ENCODE measurements around the gene MAPKAPK3.

MAPKAPK3 gene

DNA sequence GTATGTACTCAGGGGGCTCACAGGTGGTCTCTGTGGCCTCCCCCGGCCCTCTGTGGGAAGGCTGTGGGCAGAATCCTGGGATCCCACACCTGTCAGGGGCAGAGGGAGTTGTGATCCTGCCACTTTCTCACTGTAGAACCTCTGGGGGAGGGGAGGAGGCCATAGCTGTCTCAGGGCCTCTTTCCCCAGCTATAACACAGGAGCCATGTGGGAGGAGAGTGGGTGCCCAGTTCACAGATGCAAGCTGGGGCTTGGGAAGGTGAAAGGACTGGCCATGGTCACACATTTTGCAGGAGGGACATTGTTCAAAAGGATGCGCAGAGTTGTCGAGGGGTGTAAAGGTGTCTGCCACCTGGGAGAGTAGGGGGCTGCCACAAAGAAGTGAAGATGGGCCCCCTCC is 11.7 kb downstream of the MAPKAPK3 start:
- DNase-seq = no peak

DNA sequence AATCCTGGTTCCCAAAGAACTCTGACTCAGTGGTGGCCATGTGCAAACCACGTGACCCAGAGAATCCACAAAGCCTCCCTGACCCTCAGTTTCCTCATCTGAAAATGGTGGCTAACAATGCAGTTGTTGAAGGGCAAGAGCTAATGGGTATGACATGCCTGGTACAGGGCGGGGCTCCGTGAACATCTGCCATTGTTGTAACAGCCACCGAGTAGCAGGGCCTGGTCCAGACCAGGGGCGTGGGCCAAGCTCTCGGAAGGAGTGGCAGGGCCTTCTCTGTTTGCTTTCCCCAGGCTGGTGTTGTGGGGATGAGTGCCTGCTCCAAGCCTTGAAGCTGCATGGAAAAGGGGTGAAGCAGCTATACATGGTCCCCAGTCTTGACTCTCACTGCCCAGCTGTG is 13.4 kb downstream of the MAPKAPK3 start:
- DNase-seq = no peak

DNA sequence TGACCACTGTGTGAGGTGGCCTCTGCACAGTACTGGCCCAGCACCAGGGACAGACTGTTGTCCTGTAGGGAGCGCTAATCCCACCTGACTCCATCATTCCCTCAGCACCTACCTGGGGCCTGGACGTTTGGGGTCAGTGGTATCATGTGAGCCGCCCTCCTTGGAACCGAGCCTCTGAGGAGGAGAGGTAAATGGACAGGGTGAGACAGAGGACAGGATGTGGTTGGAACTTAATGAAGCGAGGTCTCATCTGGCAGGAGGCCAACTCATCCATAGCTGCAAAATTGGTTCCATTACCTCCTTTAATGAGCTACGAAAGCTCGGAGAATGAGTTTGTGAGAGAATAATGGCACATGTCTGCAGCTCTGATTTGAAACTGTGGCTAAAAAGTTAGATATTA is 13.9 kb downstream of the MAPKAPK3 start:
- DNase-seq = no peak

DNA sequence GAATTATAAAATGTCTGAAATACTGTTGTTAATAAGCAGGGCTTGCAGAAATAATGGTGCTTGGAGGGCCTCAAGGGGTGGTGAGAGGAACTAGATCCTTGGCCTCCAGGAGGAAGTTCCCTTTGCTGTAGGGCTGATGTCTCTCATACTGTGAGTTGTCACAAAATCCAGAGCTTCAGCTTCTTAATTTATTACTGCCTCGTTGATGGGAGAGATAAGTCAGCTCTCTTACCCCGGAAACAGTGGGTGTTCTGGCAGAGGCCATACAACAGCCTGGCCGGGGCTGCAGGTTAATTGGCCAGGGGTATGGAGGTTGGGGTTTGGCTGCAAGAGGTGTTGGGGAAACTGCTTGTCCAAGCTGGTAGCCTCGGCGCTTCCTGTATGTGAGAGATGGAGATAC is 15.5 kb downstream of the MAPKAPK3 start:
- no peak for DNase-seq

DNA sequence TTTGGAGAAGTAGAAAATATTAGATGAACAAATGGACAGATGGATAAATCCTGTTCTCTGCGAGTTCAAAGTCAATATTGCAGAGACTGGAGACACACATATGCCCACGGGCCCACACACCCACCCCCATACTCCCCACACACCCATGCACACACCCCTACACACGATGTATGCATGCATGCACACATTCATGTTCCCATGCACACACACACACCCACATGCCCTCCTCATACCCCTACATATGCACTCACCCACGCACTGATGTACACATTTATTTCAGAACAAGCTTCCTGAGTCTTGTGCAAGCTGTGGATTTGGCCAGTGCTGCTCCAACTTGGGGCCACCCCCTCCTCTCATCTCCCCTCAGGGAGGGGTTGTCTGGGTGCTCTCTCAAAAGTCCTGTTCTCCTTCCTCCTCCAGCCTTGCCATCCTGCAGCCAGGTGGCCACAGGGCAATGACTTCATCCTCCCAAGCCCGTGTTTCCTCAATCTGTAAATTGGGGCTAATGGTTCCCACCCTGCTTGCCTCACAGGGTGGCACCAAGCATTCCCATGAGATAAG is 16.4 kb downstream of the MAPKAPK3 start:
- no peak for DNase-seq

DNA sequence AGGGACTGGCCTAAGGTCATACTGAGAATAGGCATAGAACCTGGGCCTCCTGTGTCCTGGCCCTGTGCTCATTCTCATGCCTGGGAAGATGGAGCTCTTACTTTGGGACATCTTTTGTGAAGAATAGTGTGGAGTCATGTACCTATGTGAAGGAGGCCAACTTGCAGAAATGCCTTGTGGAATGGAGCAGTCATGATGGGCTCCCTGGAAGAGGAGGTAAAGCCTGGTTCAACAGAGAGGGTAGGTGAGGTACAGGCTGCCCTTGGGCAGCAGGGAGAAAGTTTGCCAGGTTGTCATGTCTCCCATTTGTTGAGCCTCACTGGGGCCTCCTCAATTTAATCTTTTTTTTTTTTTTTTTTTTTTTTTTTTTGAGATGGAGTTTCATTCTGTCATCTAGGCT is 18.1 kb downstream of the MAPKAPK3 start:
- no peak for DNase-seq

DNA sequence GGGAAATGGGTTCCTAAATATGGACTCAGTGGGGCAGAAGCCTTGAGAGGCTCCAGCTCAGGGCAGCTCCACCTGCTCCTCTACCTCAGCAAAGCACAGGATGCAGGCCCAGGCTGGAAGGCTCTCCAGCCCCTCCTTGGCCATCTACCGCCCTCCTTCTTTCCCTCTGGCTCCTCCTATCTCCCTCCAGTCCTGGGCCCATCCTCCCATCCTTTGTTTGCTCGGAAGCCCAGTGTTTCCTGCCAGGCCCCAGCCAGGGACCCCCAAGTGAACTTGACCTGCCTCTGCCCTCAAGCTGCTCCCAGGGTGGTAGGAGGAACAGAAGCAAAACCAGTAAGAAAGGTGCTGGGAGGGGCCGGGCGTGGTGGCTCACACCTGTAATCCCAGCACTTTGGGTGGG is 20.1 kb downstream of the MAPKAPK3 start:
- DNase-seq = no peak

DNA sequence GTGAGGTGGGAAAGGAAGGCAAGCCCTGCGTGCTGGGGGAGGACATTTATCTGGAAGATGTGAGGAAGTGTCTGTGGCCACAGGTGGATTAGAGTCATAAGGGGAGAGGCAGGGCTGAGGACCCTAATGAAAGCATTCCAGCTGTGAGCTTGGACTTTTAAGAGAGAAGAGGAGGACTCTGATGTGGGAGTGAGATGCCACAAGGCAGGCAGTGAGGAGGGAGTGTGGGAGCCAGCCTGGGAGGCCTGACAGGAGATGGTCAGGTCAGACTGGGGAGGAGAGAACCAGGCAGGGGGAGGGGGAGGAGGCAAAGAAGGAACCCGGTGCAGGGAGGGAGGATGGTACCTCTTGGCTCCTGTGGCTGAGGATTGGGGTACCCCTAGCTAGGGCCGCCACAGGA is 21.0 kb downstream of the MAPKAPK3 start:
- DNase-seq = no peak

DNA sequence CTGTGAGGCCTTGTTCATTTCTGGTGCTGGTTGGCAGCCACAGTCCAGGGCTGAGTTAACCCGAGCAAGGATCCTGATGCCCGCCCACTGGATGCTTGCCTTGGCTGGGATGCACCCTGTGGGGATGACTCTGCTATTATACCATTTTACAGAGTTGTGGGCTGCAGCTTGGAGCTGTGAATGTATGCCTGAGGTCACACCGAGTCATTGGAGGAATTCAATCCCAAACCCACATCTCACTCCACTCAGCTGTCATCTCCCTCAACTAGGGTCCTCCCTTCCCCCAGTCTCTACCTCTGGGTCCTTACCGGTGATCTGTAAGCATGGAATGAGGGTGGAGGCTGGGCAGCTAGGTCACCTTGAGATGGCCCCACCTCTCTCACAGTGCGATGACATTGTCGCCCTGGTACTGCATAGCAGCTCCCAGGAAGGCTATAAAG is 22.1 kb downstream of the MAPKAPK3 start:
- no peak for DNase-seq

DNA sequence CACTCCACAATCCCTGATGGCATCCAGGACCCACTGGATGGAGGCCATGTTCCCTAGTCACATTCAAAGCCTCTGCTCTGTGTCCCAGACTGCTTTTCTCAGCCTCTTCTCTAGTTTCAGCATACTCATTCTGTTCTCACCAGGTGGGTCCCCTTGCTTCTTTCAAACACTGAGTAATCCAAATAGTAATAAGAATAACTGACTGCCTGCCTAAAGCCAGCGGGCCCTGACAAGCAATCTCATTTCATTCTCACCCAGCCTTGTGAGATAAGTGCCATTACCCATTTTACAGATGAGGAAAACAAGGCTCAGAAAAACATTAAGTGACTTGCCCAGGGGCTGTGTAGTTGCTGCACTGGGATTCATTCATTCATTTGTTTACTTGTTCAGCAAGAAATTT is 25.4 kb downstream of the MAPKAPK3 start:
- DNase-seq = no peak

DNA sequence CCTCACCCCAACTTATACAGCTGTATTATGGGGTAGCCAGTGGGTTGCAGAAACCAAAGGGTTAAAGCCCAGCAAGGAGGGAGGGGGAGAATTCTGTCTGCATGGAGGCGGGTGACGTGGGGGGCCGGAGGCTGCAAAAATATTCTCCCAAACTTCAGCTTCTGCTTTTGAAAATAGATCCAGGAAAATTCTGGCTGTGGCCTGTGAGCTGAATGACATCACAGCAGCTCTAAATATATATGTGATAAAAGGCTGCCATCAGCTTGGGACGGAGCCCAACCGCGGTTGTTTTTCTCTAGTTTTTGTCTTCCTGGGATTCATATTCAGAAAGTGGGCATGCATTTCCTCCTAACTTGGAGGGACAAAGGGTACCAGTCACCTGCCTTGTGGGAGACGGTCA is 27.6 kb downstream of the MAPKAPK3 start:
- DNase-seq = no peak

DNA sequence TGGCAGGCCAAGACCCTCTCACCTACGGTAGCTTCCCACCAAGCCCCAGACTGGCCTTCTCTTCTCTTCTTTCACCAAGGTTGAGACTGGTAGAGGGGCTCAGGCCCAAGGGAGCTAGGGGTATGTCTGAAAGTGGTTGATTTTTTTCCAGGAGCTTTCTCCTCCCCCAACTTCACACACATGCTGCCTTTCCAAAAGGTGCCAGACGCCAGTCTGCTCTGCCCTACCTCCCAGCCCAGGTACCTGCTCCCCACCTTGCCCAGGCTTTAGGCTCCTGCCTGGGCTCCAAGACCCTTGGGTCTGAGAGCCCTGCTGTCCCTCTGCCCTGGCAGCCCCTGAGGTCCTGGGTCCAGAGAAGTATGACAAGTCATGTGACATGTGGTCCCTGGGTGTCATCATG is 28.4 kb downstream of the MAPKAPK3 start:
- DNase-seq = no peak

DNA sequence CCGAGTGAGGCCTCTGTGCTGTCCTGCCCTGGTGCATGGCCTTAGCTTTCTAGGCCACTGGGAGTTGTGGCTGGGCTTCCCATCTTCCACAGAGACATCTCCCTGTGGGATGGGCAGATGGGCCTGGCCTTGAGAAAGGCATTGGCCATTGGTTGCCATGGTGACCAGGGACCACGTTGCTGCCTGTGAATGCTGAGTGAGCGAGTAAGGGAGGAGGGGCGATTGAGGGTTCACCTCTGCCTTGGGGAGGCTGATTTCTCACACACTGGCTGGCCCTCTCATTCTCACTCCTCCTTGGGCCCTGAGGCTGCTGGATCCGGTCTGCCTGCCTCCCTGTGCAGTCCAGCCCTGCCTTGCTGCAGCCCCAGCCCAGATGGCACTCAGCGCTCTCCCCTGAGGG is 31.4 kb downstream of the MAPKAPK3 start:
- no peak for DNase-seq

DNA sequence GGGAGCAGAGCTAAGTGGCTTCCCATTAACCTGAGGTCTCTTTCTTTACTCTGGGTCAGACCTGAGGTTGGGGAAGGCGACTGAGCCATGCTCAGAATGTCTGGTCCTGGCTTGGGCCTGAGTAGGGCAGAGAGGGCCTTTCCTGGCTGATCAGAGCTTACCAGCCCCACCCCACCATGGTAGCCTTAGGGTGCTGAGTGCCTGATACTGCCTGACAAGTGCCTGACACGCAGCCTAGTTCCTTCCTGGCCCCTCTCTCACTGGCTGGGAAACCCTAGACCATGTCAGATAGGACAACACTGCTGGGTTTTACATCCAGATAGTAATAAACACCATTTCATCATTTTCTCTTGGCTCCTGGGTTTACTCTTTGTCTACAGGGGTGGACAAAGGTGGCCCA is 32.0 kb downstream of the MAPKAPK3 start:
- no peak for DNase-seq

DNA sequence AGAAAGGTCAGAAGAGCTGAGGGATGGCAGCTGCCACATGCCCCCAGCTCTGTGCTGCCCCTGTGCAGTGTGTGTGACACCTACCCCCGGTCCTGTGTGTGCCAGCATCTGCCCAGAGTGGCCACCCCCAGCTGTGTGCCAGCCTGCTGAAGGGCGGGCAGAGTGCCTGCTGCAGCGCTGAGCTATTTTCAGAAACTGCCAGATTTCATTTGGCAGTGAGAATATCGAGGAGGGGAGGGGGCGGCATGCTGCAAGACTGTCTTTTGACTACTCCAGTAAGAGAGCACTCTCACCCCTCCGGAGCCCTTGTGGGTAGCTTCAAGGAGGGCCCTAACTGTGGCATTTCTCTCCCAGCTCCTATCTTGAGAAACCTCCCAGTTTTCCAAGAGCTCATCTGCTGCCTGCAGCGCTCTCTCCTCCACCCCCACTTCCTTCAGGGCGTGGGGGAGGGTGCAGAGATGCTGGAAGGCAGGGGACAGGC is 32.5 kb downstream of the MAPKAPK3 start:
- no peak for DNase-seq

DNA sequence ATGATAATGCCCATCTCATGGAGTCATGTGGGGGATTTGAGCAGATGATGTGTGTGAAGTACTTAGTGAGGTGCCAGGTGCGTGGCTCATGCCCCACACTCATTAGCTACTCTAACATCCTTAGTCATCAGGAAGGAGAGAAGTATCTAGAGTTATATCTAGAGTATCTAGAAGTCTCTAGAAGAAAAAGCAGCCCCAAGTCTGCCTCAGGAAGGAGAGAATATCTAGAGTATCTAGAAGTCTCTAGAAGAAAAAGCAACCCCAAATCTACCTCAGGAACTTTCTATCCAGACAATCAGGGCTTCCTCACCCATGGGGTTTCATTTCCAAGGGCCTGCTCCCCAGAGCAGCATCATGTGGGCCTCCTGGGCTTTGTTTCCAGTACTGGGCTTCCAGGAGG is 33.1 kb downstream of the MAPKAPK3 start:
- DNase-seq = no peak

DNA sequence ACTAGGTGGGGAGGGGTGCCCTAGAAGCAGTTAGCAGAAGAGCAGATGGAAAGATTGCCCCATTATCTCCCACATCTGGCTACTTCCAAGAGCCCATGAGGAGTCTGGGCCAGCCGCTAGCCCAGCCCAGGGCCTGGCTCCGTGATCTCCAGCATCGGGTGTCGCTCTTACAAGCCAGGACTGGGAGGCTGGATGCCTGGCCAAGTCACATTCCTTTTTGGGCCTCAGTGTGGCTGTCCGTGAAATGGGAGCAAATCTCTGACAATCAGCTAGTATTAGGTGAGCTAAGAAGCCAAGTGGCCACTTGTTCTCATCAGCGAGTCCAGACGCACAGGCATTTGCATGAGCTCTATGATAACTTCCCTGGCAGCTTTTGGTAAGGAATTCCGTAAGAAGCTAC is 34.5 kb downstream of the MAPKAPK3 start:
- no peak for DNase-seq

DNA sequence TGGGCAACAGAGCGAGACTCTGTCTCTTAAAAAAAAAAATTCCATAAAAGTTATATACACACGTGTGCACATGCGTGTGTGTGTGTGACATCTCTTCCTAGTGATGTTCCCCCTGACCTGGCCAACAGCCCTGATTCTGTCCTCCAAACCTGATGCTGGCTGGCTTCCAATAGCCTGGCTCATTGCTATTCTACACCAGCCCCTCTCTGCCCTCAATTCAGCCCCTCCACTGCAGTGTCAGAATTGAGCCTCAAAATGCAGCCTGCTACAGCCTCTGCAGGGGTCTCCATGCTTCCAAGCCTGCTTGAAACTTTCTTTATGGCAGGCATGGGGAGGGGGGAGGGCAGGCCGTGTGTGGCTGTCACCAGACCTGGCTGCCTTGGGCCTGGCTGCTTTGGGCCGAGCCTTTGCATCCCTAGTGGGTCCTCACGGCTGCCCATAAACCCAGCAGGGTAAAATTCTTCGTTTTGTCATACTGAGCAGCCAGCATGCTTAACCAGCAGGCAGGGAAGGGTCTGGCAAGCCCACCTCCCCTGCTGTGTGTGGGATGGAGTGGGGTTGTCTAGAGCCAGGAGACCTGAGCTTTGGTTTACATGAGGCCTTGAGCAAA is 35.1 kb downstream of the MAPKAPK3 start:
- DNase-seq = no peak

DNA sequence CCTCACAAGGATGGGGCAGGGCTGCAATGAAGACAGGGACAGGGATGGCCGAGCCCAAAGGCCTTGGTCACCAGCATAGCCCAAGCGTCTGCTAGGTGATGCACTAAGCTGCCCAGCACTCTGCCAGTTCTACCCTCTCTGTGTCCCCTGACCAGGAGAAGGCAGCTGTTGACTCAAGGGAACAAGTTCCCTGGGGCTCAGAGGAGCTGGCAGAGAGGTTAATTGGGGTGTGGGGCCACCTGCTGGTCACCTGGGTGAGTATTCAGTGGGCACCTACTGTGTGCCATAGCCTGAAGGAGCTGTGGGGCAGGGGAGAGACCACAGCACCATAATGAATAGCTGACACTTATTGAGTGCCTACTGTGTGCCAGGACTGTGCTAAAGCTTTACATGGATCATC is 35.8 kb downstream of the MAPKAPK3 start:
- peak; percentile 50 for DNase-seq

DNA sequence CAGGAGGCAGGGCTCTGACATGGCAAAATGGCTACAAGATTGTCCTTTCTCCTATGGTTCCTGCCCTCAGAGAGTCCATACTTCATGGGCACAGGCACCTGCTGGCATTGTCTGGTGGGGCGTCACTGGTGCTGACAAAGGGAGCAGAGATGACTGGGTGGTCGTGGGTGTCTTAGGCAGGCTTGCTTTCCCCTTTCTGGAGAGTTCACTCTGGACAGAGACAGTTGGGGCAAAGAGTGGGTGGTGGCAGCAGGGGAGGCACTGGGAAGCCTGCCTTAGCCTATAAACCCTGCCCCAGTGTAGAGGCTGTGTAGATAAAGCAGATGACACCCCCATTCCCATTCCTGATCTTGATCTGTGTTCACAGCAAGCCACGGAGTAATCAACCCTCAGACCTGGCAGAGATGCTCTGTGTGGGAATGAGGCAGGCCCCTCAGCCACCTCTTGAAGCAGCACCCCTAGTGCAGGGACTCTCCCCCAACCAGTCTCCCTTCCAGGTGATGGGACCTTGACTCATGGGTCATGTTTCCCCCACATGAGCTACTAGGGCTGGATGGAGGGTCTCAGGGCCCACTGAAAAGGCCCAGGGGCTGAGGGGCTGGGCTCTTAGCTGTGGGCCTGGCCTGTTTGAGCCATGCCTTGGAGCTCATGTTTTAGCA is 37.1 kb downstream of the MAPKAPK3 start:
- no peak for DNase-seq

DNA sequence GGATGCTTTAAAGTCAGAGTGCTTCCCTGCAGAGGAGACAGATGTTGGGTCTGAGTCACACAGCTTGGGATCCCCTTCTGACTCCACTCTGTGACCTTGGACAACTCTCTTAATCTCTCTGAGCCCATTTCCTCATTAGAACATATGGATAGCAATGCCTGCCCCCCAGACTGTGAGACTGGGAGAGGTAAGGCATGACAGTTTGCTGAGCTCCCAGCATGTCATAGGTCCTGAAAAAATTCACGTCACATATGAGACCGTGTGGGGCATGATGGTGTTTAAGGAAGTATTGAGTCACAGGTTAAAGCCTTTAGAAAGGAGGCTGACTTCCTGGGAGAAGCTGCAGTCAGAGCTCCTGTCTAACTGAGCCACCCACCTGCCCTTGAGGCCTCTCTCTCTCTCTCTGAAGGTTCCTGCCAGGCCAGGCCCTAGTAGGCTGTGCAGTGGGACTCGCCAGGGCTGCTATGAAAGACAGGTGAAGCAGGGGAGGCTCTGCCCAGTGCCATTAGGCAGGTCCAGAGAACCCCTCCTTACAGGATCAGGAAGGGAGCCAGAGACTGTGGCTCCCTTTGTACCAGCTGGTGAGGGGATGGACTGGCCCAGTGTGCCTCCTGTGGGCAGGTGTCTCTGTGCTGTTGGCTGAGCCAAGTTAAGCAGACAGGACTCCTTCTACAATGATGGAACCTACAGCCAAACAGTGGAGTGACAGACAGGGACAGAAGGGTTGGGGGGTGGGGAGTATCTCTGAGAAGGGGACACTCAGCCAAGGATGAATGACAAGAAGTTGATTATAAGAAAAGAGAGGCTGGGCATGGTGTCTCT is 38.3 kb downstream of the MAPKAPK3 start:
- DNase-seq = no peak

DNA sequence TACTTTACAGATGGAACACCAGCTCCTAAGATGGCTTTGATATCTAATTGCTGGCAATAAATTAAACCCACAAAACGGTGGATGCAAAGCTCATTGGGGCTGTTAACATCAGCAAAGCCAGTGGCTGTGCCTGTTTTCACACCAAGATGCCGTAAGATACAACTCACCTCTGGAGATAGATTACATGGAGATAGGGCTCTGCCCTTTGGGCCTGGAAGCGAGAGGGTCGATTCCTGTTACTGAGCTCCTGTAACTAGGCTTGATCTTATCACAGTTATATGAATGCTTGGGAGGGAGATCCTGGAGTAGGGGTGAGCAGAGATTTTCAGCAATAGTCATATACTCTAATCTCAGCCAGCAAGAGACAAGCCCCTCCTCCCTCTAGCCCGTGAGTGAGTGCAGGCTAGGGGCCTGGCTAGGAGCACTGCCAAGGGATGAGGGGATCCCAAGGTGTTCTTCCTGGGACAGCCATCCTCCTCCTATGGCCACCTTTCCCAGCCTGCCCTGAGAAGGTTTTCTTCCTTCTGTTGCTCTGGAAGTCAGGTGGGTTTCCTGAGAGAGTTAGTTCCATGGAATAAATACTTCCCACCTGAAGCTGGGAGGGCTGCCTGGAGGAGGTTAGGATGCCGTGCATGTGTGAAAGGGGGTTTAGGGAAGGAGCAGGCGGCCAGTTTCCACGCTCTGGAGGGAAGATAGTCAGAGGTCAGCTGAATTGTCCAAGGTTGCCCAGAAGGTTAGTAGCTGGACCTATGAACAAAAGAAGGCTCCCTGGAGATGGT is 39.7 kb downstream of the MAPKAPK3 start:
- DNase-seq = no peak

DNA sequence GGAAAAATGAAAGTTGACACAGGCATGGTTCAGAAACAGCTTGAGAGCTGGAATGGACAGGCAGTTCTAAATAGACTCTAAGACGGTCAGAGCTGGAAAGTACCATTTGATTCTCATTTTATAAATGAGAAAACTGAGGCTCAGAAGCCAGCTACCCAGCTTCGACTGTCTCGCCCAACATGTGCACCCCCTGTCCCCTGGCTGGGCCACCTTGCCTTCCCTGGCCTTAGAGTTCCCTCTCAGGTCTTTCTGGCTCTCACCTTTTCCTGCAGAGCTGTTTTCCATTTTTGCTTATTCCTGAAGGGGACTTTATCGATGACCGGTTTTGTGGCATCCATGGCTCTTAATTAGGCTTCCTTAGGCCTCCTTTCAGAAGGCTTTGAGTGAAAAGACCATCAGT is 40.5 kb downstream of the MAPKAPK3 start:
- DNase-seq = no peak
